MCF 10A (cell line): ENCODE results near the gene ITGA3. TPM values are rescaled to one million over a fixed set of nuclear protein-coding genes. Genes with fewer than 3 reads are reported as not detected.

Experiments used
- BruUV-seq: library from RNA; stranded (reverse); fragments of 400-500 nt; replicated peaks from 2 replicates; lab custom pipeline; 2021; lab: Mats Ljungman, UMichigan
- CTCF ChIA-PET: fragments of 300-600 bp; sonication (Branson Sonifier 250); formaldehyde crosslinking; extraction: SDS; loops from one replicate; lab custom pipeline; 2021; ENCODE audit warnings: antibody characterized with exemption, inconsistent platforms; lab: Yijun Ruan, JAX
- POLR2A ChIA-PET: fragments of 300-600, 350-650 bp; sonication (Branson Sonifier 250); formaldehyde crosslinking; extraction: SDS; loops from one replicate; lab custom pipeline; 2020; ENCODE audit warnings: antibody characterized with exemption, inconsistent platforms; lab: Yijun Ruan, JAX
- DNase-seq: peaks from one replicate; pipeline ENCODE4 v3.0.0-alpha.2; 2018; ENCODE audit not compliant: unreplicated experiment
- H3K27ac Mint-ChIP-seq: one replicate; pipeline ENCODE4 v1.8.0; 2022; ENCODE audit warnings: mild to moderate bottlenecking, low read depth, mixed read lengths; ENCODE audit not compliant: unreplicated experiment
- H3K27me3 Mint-ChIP-seq: one replicate; pipeline ENCODE4 v1.8.0; 2022; ENCODE audit warnings: mixed read lengths; ENCODE audit not compliant: insufficient read depth, unreplicated experiment
- H3K36me3 Mint-ChIP-seq: one replicate; pipeline ENCODE4 v1.8.0; 2022; ENCODE audit warnings: mild to moderate bottlenecking, moderate library complexity, mixed read lengths; ENCODE audit not compliant: insufficient read depth, unreplicated experiment
- H3K4me1 Mint-ChIP-seq: one replicate; pipeline ENCODE4 v1.8.0; 2022; ENCODE audit warnings: mixed read lengths; ENCODE audit not compliant: insufficient read depth, unreplicated experiment
- H3K4me3 Mint-ChIP-seq: one replicate; pipeline ENCODE4 v1.8.0; 2022; ENCODE audit warnings: mild to moderate bottlenecking, moderate library complexity, mixed read lengths; ENCODE audit not compliant: unreplicated experiment
- H3K9me3 Mint-ChIP-seq: one replicate; pipeline ENCODE4 v1.8.0; 2022; ENCODE audit warnings: mixed read lengths; ENCODE audit not compliant: unreplicated experiment
- intact Hi-C: fragments of 100-400 bp; cut with micrococcal nuclease; formaldehyde crosslinking; loops from 2 replicates; pipeline ENCODE4 v1.14.1; 2022
- total RNA-seq: library from RNA; stranded (reverse); gene quantifications from 2 replicates; pipeline ENCODE4 v1.2.3, GENCODE V29; 2022
- TF ChIP-seq, protein P1 (sequence below): fragments of 200-600 bp; IDR thresholded peaks from one replicate; pipeline ENCODE4 v1.8.0; 2022; ENCODE audit warnings: antibody characterized with exemption, mild to moderate bottlenecking; ENCODE audit not compliant: unreplicated experiment

The ITGA3 gene
- total RNA-seq, 1 experiment from 2014 or later = 588 TPM

DNA sequence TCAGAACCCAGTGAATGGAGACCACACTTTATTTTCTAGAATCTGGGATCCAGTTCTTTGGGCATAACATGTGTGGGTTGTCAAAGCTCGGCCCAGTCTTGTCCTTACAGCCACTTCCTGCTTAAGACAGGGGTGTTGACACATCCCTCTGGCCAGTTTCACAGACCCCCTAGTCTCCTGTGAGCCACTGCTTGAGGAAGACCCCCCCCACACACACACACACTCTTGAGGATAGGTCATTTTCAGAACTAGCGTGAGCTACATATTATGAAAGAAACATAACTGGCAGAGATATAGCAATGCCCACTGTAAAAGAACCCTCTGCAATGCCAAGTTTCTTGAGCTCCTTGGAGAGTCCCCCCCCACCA lies 36.0 kb downstream of the ITGA3 start:
- H3K36me3 Mint-ChIP-seq = peaks cover 64% of the 10 kb centered on the region
- CTCF ChIA-PET = interaction anchor here (0.7 to 5.6 kb wide), 11 partner anchors 10 to 388 kb away, joined by 3 to 79 read pairs (median 16); no protein-coding TSS in a partner anchor
- H3K4me3 Mint-ChIP-seq = no peak overlapping the region
- H3K4me1 Mint-ChIP-seq = peaks cover 24% of the 10 kb centered on the region
- no peaks in the 10 kb centered on the region for H3K27me3 Mint-ChIP-seq
- TF ChIP-seq, protein P1, sequence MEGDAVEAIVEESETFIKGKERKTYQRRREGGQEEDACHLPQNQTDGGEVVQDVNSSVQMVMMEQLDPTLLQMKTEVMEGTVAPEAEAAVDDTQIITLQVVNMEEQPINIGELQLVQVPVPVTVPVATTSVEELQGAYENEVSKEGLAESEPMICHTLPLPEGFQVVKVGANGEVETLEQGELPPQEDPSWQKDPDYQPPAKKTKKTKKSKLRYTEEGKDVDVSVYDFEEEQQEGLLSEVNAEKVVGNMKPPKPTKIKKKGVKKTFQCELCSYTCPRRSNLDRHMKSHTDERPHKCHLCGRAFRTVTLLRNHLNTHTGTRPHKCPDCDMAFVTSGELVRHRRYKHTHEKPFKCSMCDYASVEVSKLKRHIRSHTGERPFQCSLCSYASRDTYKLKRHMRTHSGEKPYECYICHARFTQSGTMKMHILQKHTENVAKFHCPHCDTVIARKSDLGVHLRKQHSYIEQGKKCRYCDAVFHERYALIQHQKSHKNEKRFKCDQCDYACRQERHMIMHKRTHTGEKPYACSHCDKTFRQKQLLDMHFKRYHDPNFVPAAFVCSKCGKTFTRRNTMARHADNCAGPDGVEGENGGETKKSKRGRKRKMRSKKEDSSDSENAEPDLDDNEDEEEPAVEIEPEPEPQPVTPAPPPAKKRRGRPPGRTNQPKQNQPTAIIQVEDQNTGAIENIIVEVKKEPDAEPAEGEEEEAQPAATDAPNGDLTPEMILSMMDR = no peak
- H3K27ac Mint-ChIP-seq = peak overlapping the region; percentile 27
- no peaks in the 10 kb centered on the region for H3K9me3 Mint-ChIP-seq
- no TSS peak for BruUV-seq
- no peak for DNase-seq
- POLR2A ChIA-PET = interaction anchor here (0.7 to 6.2 kb wide), 5 partner anchors 22 to 65 kb away, joined by 4 to 77 read pairs (median 17); partner anchors contain the start of gene ITGA3
- intact Hi-C loops = no loop called here

DNA sequence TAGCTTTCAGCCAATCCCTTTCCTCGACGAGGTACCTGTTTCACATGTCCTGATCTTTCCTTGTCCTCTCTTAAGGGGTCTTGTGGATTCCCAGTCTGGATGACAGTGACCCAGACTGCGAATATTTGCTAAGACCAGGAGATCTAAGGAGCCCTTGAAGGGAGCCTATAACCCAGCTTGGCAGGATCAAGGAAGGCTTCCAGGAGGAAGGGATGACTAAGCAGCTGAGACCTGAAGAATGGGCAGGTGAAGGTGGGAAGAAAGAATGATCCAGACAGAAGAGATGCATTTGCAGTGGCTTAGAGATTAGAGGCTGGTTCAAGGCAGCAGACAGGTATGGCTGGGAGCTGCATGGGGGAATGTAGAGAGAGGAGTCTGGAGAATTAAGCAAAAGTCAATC lies 37.3 kb downstream of the ITGA3 start:
- Mint-ChIP-seq H3K4me3 (no peak overlapping the region), H3K9me3 (no peaks in the 10 kb centered on the region), H3K27me3 (no peaks in the 10 kb centered on the region), H3K36me3 (peaks cover 53% of the 10 kb centered on the region), H3K27ac (peak overlapping the region; percentile 74), H3K4me1 (peaks cover 24% of the 10 kb centered on the region)
- BruUV-seq = no TSS peak
- TF ChIP-seq, protein P1 = no peak
- intact Hi-C loops = no loop called here
- ChIA-PET CTCF (interaction anchor here (0.6 to 5.6 kb wide), 22 partner anchors 9 to 259 kb away, joined by 3 to 79 read pairs (median 8); partner anchors contain the start of genes DLX3 and ITGA3), POLR2A (interaction anchor here (0.6 to 6.2 kb wide), 15 partner anchors 12 to 223 kb away, joined by 3 to 77 read pairs (median 9); partner anchors contain the start of gene ITGA3)
- DNase-seq = peak; percentile 23

DNA sequence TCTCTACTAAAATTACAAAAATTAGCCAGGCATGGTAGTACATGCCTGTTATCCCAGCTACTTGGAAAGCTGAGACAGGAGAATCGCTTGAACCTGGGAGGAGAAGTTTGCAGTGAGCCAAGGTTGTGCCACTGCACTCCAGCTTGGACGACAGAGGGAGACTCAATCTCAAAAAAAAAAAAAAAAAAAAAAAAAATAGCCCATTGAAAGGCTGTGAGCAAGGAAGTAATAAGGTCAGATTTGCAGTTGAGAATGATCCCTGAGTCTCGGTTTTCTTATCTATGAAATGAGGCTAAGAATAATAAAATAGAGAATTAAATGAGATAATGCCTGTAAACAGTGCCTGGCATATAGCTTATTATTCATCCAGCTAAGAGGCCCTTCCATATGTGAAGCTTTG lies 37.9 kb downstream of the ITGA3 start:
- intact Hi-C loops = loop anchor here (1.0 to 2.0 kb wide), 2 partner anchors 67 kb away; no protein-coding TSS in a partner anchor
- peak; percentile 22 for DNase-seq
- Mint-ChIP-seq H3K27ac (peak overlapping the region; percentile 82), H3K4me3 (no peak overlapping the region), H3K4me1 (peaks cover 24% of the 10 kb centered on the region), H3K9me3 (no peaks in the 10 kb centered on the region), H3K36me3 (peaks cover 53% of the 10 kb centered on the region), H3K27me3 (no peaks in the 10 kb centered on the region)
- BruUV-seq = no TSS peak
- TF ChIP-seq, protein P1 = no peak
- ChIA-PET POLR2A (interaction anchor here (0.6 to 6.2 kb wide), 20 partner anchors 14 to 305 kb away, joined by 3 to 77 read pairs (median 6); partner anchors contain the start of genes ITGA3, KAT7 and PPP1R9B), CTCF (interaction anchor here (0.6 to 5.6 kb wide), 43 partner anchors 9 to 221 kb away, joined by 3 to 79 read pairs (median 5); partner anchors contain the start of genes ITGA3, PPP1R9B and SGCA)

DNA sequence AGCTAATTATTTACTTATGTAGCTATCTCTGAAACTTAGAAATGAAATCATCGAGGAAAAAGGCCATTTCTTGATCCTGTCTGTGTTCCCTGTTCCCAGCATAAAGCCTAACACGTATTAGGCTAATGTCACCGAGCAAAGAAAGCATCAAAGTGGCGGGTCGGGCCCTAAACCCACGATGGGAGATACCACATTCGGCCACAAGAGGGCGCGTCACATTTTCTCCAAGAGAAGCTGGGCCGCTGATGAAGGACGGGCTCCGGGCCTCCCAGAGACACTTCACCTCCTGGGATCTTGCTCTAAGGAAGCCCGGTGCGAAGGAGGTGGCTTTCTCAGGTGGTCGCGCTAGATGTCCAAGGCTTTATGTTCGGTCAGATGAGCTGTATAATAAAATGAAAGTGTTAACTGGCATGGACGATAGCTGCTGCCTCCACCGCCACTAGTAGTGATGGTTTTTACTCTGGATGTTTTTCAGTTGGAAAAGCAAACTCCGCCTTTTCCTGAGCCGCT lies 38.4 kb downstream of the ITGA3 start:
- intact Hi-C loops = loop anchor here (1.0 to 2.0 kb wide), 2 partner anchors 67 kb away; no protein-coding TSS in a partner anchor
- no peaks in the 10 kb centered on the region for H3K9me3 Mint-ChIP-seq
- DNase-seq = peak; percentile 89
- H3K27ac Mint-ChIP-seq = peak overlapping the region; percentile 82
- CTCF ChIA-PET = interaction anchor here (0.6 to 5.6 kb wide), 51 partner anchors 9 to 328 kb away, joined by 3 to 79 read pairs (median 5); partner anchors contain the start of genes ITGA3, PPP1R9B and SGCA
- H3K4me1 Mint-ChIP-seq = peaks cover 24% of the 10 kb centered on the region
- POLR2A ChIA-PET = interaction anchor here (0.6 to 6.2 kb wide), 21 partner anchors 14 to 306 kb away, joined by 3 to 77 read pairs (median 5); partner anchors contain the start of genes ITGA3, KAT7 and PPP1R9B
- no peaks in the 10 kb centered on the region for H3K27me3 Mint-ChIP-seq
- peaks cover 55% of the 10 kb centered on the region for H3K36me3 Mint-ChIP-seq
- TF ChIP-seq, protein P1 = peak; percentile 86
- peak overlapping the region; percentile 92 for H3K4me3 Mint-ChIP-seq
- no TSS peak for BruUV-seq
